K562 (cell line): Measurements from ENCODE around the gene BEST1.

Source experiments
- DNMT1 ChIP-seq: fragments of 450-650 bp; IDR thresholded peaks from 2 replicates; pipeline ENCODE4 v1.6.1; 2016; ENCODE audit warnings: antibody characterized with exemption, mild to moderate bottlenecking
- FOXP1 ChIP-seq: sonication (generic); formaldehyde crosslinking; IDR thresholded peaks from 2 replicates; pipeline ENCODE4 v1.8.0; 2022; ENCODE audit warnings: mild to moderate bottlenecking, missing genetic modification reagents
- HDAC2 ChIP-seq: fragments of 450-650 bp; IDR thresholded peaks from 2 replicates; pipeline ENCODE4 v1.6.1; 2016; ENCODE audit warnings: mild to moderate bottlenecking
- POLR2A ChIP-seq: fragments of 450-650 bp; conservative IDR thresholded peaks from 2 replicates; pipeline ENCODE4 v1.6.1; 2016

DNA sequence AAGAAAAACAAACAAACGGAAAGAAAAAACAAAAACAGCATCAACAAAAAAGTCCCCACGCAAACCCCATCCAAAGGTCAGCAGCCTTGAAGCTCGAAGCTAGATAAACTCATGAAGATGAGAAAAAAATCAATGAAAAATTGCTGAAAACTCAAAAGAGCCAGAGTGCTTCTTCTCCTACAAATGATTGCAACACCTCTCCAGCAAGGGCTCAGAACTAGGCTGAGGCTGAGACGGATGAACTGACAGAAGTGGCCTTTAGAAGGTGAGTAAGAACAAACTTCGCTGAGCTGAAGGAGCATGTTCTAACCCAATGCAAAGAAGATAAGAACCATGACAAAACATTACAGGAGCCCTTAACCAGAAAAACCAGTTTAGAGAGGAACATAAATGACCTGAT is 35.7 kb downstream of the BEST1 start:
- TF ChIP-seq HDAC2 (no peak), POLR2A (no peak), FOXP1 (CRISPR knock-in tag) (no peak), DNMT1 (no peak)
